Measurements from ENCODE around the gene PRKCA. TPM values are rescaled to one million over a fixed set of nuclear protein-coding genes. Genes with fewer than 3 reads are reported as not detected.
A peak's percentile ranks its signal among the peaks of the same experiment; 100 is the strongest.

Gene PRKCA
- total and polyA plus RNA-seq, 2 of the 13 experiments (the other 11 are each of a cell fraction or from before 2014, with no cell fraction given): 18.5 to 21.5 TPM

DNA sequence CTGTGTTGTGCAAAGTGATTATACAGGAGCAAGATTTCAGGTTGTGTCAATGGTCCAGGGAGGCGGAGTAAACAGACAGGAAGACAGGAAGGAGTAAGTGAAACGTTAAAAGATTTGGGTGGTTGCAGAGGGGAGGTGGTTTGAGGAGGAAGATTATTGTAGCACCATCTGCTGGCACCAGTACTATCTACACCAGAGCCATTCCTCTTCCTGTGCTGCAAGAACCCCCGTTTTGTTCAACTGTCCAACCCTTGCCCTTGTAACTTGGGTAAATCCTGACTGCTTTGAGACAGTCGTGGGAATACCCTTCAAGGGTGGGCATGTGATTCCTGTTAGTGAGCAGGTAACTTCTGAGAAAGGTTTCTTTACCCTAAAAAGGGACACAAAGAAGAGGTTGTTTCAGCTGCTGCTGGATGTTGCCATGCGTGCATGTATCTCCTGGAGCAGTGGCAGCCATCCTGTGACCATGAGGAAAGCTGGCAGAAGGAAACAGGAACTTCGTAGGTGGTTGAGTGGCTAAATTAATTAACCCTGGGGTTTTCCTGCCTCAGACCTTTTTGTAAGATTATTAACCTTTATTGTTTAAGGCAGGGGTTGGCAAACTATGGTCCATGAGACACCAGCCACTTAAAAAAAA is 124.1 kb downstream of the PRKCA start (continued):
- no peak; the same call in 1 of the 2 replicates for TF ChIP-seq LCORL (IDR thresholded peaks at IDR 0.05)
- TF ChIP-seq LCORL (CRISPR knock-in tag; IDR thresholded peaks at IDR 0.05): peak; percentile 38; the same call in 1 of the 2 replicates
- 0 out of 2 replicates have a peak, but pooled peaks have one; percentile 14 for TF ChIP-seq NCOA2 (CRISPR knock-in tag; IDR thresholded peaks at IDR 0.05)
- TF ChIP-seq MEF2D (CRISPR knock-in tag; IDR thresholded peaks at IDR 0.05): no peak
- peak; percentile 47; the same call in 1 of the 2 replicates for TF ChIP-seq HOXA3 (CRISPR knock-in tag; IDR thresholded peaks at IDR 0.05)
- TF ChIP-seq MIXL1 (CRISPR knock-in tag; IDR thresholded peaks at IDR 0.05): peak; percentile 82
- peak; percentile 28; the same call in 1 of the 2 replicates for TF ChIP-seq ZNF788 (CRISPR knock-in tag; IDR thresholded peaks at IDR 0.05; ENCODE audit: borderline replicate concordance)
- TF ChIP-seq ZBTB20 (CRISPR knock-in tag; IDR thresholded peaks at IDR 0.05; ENCODE audit: borderline replicate concordance, low read depth): 0 out of 2 replicates have a peak, but pooled peaks have one; percentile 34
- TF ChIP-seq ZNF607 (CRISPR knock-in tag; IDR thresholded peaks at IDR 0.05; ENCODE audit: borderline replicate concordance): 0 out of 2 replicates have a peak, but pooled peaks have one; percentile 56
- TF ChIP-seq ZNF614 (CRISPR knock-in tag; IDR thresholded peaks at IDR 0.05; ENCODE audit: borderline replicate concordance): 0 out of 2 replicates have a peak, but pooled peaks have one; percentile 23
- TF ChIP-seq ZNF230 (CRISPR knock-in tag; IDR thresholded peaks at IDR 0.05): 0 out of 2 replicates have a peak, but pooled peaks have one; percentile 51
- TF ChIP-seq, protein P1, sequence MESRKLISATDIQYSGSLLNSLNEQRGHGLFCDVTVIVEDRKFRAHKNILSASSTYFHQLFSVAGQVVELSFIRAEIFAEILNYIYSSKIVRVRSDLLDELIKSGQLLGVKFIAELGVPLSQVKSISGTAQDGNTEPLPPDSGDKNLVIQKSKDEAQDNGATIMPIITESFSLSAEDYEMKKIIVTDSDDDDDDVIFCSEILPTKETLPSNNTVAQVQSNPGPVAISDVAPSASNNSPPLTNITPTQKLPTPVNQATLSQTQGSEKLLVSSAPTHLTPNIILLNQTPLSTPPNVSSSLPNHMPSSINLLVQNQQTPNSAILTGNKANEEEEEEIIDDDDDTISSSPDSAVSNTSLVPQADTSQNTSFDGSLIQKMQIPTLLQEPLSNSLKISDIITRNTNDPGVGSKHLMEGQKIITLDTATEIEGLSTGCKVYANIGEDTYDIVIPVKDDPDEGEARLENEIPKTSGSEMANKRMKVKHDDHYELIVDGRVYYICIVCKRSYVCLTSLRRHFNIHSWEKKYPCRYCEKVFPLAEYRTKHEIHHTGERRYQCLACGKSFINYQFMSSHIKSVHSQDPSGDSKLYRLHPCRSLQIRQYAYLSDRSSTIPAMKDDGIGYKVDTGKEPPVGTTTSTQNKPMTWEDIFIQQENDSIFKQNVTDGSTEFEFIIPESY (CRISPR knock-in tag; IDR thresholded peaks at IDR 0.05): peak; percentile 24; the same call in 1 of the 2 replicates
- peak; percentile 31; the same call in 1 of the 2 replicates for TF ChIP-seq ZNF792 (CRISPR knock-in tag; IDR thresholded peaks at IDR 0.05)
- TF ChIP-seq, protein P2, sequence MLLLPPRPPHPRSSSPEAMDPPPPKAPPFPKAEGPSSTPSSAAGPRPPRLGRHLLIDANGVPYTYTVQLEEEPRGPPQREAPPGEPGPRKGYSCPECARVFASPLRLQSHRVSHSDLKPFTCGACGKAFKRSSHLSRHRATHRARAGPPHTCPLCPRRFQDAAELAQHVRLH (CRISPR knock-in tag; IDR thresholded peaks at IDR 0.05; ENCODE audit: borderline replicate concordance, low read depth): peak; percentile 55; the same call in 1 of the 2 replicates
- no peak for TF ChIP-seq ZNF746 (CRISPR knock-in tag; IDR thresholded peaks at IDR 0.05)
- TF ChIP-seq ZNF331 (CRISPR knock-in tag; IDR thresholded peaks at IDR 0.05): 0 out of 2 replicates have a peak, but pooled peaks have one; percentile 43
- TF ChIP-seq ZNF124 (CRISPR knock-in tag; IDR thresholded peaks at IDR 0.05): 0 out of 2 replicates have a peak, but pooled peaks have one; percentile 40
- no peak for TF ChIP-seq SRSF9 (IDR thresholded peaks at IDR 0.05; ENCODE audit: borderline replicate concordance, insufficient read depth, low read depth, low read length, poor library complexity, severe bottlenecking)
- TF ChIP-seq, protein P3, sequence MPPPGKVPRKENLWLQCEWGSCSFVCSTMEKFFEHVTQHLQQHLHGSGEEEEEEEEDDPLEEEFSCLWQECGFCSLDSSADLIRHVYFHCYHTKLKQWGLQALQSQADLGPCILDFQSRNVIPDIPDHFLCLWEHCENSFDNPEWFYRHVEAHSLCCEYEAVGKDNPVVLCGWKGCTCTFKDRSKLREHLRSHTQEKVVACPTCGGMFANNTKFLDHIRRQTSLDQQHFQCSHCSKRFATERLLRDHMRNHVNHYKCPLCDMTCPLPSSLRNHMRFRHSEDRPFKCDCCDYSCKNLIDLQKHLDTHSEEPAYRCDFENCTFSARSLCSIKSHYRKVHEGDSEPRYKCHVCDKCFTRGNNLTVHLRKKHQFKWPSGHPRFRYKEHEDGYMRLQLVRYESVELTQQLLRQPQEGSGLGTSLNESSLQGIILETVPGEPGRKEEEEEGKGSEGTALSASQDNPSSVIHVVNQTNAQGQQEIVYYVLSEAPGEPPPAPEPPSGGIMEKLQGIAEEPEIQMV (CRISPR knock-in tag; IDR thresholded peaks at IDR 0.05; ENCODE audit: low read depth): no peak
- TF ChIP-seq REPIN1 (CRISPR knock-in tag; IDR thresholded peaks at IDR 0.05; ENCODE audit: borderline replicate concordance, low read depth): peak; percentile 72; the same call in 1 of the 2 replicates
- TF ChIP-seq PITX1 (CRISPR knock-in tag; IDR thresholded peaks at IDR 0.05): 0 out of 2 replicates have a peak, but pooled peaks have one; percentile 43
- TF ChIP-seq, protein P4, sequence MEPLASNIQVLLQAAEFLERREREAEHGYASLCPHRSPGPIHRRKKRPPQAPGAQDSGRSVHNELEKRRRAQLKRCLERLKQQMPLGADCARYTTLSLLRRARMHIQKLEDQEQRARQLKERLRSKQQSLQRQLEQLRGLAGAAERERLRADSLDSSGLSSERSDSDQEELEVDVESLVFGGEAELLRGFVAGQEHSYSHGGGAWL (CRISPR knock-in tag; IDR thresholded peaks at IDR 0.05): no peak
- TF ChIP-seq ATF1 (CRISPR knock-in tag; IDR thresholded peaks at IDR 0.05): no peak

All from HepG2 (cell line).